ENCODE data around the gene BMAL1. TPM values are rescaled to one million over a fixed set of nuclear protein-coding genes. Genes with fewer than 3 reads are reported as not detected.

BMAL1 gene
- 10 to 100 TPM; 33.1 to 58.4 (median 38.7) TPM for total RNA-seq
- 10 to 100 TPM in 1 of 3 donors, 1 to 10 TPM in 2; 6.5 to 12.0 (median 9.0) TPM for polyA plus RNA-seq
- long read RNA-seq, donor 1, partial matches to known transcripts: 0 of 1 reads
- long read RNA-seq, donor 1, other reads (novel, unspliced or antisense): 0 of 1 reads
- long read RNA-seq, donor 2: 0 reads

DNA sequence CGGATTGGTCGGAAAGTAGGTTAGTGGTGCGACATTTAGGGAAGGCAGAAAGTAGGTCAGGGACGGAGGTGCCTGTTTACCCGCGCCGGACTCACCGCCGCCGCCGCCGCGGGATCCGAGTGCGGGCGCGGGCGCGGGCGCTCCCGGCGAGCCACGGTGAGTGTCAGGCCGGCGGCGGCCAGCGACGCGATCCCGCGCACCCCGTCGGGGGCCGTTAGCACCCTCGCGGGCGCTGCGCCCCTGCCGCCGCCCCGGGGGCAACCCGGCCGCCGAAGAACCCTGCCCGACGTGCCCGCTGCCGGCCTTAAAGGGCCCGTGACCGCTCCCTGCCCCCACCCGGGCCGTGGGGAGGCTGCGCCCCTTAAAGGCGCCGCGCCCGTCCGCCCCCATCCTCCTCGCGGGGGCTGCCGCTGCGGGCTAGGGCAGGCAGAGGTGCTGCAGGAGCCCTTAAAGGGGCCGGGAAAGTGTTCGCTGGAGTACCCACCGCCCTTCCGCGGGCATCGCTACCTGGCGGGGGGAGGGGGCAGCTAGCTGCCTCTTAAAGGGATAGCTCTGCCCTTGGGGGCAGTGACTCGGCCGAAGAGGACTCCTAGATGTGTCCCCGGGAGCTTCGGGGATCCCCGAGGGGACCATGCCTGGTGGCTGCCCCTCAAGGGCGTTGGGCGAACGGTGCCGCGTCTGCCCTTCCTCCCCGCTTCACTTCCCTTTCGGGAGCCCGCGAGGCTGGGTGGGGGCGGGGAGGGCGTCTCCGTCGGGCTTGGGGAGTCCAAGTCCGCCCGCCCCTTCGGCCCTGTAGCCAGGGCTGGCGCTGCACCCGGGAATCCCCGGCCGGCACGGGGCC, at the start of gene BMAL1:
Gene BMAL1, plus strand, starts transcription at position 23 of the 841 bp plus-strand sequence. CDS start 76,519 bp downstream, outside the sequence.
- Histone ChIP-seq H3K36me3 (peaks cover 0 to 3% (median 0%) of the 10 kb centered on the region in 6 donors), H3K27ac (peak within 1 kb of the TSS; percentile 64 to 98 (median 92)), H3K4me3 (peak within 1 kb of the TSS; percentile 80 to 99 (median 94)), H3K9me3 (no peaks in the 10 kb centered on the region), H3K4me1 (peaks cover 12 to 63% (median 42%) of the 10 kb centered on the region in 6 donors), H3K27me3 (replicated peaks in 1 of 7) (peaks cover 0 to 30% (median 6%) of the 10 kb centered on the region in 7 donors)
- 1 to 2% (median 1%) methylated on average over 17 to 95 of the region's 95 CpGs for WGBS, 5 donors
- TF ChIP-seq, protein P1, sequence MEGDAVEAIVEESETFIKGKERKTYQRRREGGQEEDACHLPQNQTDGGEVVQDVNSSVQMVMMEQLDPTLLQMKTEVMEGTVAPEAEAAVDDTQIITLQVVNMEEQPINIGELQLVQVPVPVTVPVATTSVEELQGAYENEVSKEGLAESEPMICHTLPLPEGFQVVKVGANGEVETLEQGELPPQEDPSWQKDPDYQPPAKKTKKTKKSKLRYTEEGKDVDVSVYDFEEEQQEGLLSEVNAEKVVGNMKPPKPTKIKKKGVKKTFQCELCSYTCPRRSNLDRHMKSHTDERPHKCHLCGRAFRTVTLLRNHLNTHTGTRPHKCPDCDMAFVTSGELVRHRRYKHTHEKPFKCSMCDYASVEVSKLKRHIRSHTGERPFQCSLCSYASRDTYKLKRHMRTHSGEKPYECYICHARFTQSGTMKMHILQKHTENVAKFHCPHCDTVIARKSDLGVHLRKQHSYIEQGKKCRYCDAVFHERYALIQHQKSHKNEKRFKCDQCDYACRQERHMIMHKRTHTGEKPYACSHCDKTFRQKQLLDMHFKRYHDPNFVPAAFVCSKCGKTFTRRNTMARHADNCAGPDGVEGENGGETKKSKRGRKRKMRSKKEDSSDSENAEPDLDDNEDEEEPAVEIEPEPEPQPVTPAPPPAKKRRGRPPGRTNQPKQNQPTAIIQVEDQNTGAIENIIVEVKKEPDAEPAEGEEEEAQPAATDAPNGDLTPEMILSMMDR (IDR thresholded peaks at IDR 0.05 in 8 of 11, conservative IDR thresholded peaks at IDR 0.05 in 3 of 11): no peak
- TF ChIP-seq POLR2AphosphoS5 (IDR thresholded peaks at IDR 0.05) (peak; percentile 28 to 77 (median 74)), POLR2A (IDR thresholded peaks at IDR 0.05) (peak in 1 of 3 donors; percentile 15)
- peak; percentile 96 for DNase-seq
- intact Hi-C loops (cut with DNase I; ENCODE audit: low total_unique reads): no loop called here

DNA sequence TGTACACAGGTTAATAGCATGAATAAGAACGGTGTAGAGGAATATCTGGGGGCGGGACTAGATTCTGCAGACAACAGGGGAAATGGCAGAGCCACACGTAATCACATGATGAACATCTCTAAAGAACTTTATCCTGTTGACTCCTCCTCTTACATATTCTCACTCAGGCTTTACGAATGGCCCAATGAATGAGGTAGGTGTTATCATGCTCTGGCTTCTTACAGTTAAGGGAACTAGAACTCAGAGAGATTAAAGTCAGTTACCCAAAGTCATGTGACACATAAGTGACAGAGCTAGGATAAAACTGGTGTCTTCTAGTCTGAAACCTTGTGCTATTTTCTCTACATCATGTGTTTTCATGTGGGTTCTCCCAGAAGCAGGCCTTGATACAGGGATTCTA, 49.0 kb upstream of the BMAL1 start:
- H3K9me3 ChIP-seq: no peaks in the 10 kb centered on the region
- H3K27ac ChIP-seq: no peak overlapping the region
- intact Hi-C loops (cut with DNase I; ENCODE audit: low total_unique reads): no loop called here
- no peak overlapping the region for H3K4me3 ChIP-seq
- H3K27me3 ChIP-seq (replicated peaks in 1 of 7): no peaks in the 10 kb centered on the region
- H3K36me3 ChIP-seq: no peaks in the 10 kb centered on the region
- no peak for DNase-seq
- WGBS, 5 donors: 71 to 75% (median 71%) methylated on average over 4 of the region's 4 CpGs
- no peak for TF ChIP-seq POLR2A (IDR thresholded peaks at IDR 0.05)
- no peak for TF ChIP-seq POLR2AphosphoS5 (IDR thresholded peaks at IDR 0.05)
- TF ChIP-seq, protein P1 (IDR thresholded peaks at IDR 0.05 in 8 of 11, conservative IDR thresholded peaks at IDR 0.05 in 3 of 11): no peak
- peaks cover 0 to 12% (median 4%) of the 10 kb centered on the region in 6 donors for H3K4me1 ChIP-seq

DNA sequence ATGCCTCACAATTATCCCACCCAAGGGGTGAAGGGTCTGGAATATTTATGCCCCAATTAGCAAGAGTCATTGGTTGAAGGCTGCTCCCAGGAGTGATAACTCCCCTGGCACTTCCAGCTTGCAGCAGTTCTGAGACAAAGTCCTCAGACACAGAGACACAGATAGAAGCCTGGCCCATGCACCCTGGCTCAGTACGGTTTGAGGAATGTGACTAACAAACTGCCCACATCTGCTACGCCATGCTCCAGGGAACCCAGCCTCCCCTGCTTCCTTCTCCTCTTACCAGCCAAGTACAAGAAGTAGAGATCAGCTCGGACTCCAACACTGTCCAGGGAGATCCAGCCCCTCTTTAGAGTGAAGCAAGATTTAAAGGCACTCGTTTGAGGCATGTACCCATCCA, 48.5 kb upstream of the BMAL1 start:
- Histone ChIP-seq H3K4me1 (peaks cover 0 to 12% (median 4%) of the 10 kb centered on the region in 6 donors), H3K36me3 (no peaks in the 10 kb centered on the region), H3K4me3 (no peak overlapping the region), H3K27me3 (replicated peaks in 1 of 7) (no peaks in the 10 kb centered on the region), H3K27ac (no peak overlapping the region), H3K9me3 (no peaks in the 10 kb centered on the region)
- TF ChIP-seq POLR2AphosphoS5 (IDR thresholded peaks at IDR 0.05) (no peak), POLR2A (IDR thresholded peaks at IDR 0.05) (no peak)
- TF ChIP-seq, protein P1 (IDR thresholded peaks at IDR 0.05 in 8 of 11, conservative IDR thresholded peaks at IDR 0.05 in 3 of 11): no peak
- no peak for DNase-seq
- WGBS, 5 donors: 38 to 71% (median 65%) methylated on average over 4 of the region's 4 CpGs
- intact Hi-C loops (cut with DNase I; ENCODE audit: low total_unique reads): no loop called here
